HL-60 (cell line): Measurements from ENCODE around the gene NRXN3.

Source experiments
- CTCF ChIP-seq: IDR thresholded peaks from one replicate; pipeline ENCODE4 v1.5.1; 2011; ENCODE audit warnings: low read length, control low read depth, inconsistent platforms; ENCODE audit not compliant: insufficient read depth
- GABPA ChIP-seq: IDR thresholded peaks from 2 replicates; pipeline ENCODE4 v1.6.1; 2012; ENCODE audit warnings: low read depth
- POLR2AphosphoS5 ChIP-seq: IDR thresholded peaks from 2 replicates; pipeline ENCODE4 v1.6.1; 2012; ENCODE audit warnings: low read depth
- REST ChIP-seq: IDR thresholded peaks from 2 replicates; pipeline ENCODE4 v1.6.1; 2012; ENCODE audit warnings: low read depth; ENCODE audit not compliant: insufficient replicate concordance
- SPI1 ChIP-seq: IDR thresholded peaks from 2 replicates; pipeline ENCODE4 v1.6.1; 2012; ENCODE audit warnings: low read depth, mild to moderate bottlenecking, borderline replicate concordance

- no peak for TF ChIP-seq CTCF
- no peak for TF ChIP-seq REST
- TF ChIP-seq GABPA = no peak
- no peak for TF ChIP-seq SPI1
- no peak for TF ChIP-seq POLR2AphosphoS5
Measured at GRCh38 chr14:79643132-79643531, 1473.0 kb downstream of the NRXN3 start.
